H1 (cell line): ENCODE results near the gene MFSD2B. TPM values are rescaled to one million over a fixed set of nuclear protein-coding genes. Genes with fewer than 3 reads are reported as not detected.

Source experiments
- CTCF ChIA-PET: fragments of 300-600 bp; sonication (Branson Sonifier 250); formaldehyde crosslinking; loops from one replicate; lab custom pipeline; 2021; ENCODE audit not compliant: partially characterized antibody; lab: Charles Lee
- POLR2A ChIA-PET: fragments of 300-600 bp; sonication (Branson Sonifier 250); formaldehyde crosslinking; loops from one replicate; lab custom pipeline; 2021; ENCODE audit warnings: inconsistent platforms; ENCODE audit not compliant: partially characterized antibody; lab: Charles Lee
- DNase-seq, 2 experiments: peaks; one replicate each; pipeline versions ENCODE4 v3.0.0 to v3.0.0-alpha.2; 2010 to 2022; ENCODE audit warnings: low spot score in 2 of 2, low read depth in 1 of 2, mixed read lengths in 1 of 2
- FAIRE-seq: peaks from 2 replicates; lab custom pipeline; 2011; peaks lifted over from hg19 to GRCh38; lab: Jason Lieb, UNC
- H2AFZ ChIP-seq: 2 replicates; pipeline ENCODE4 v1.8.1; 2012; ENCODE audit warnings: low read length, inconsistent platforms
- H2AK5ac ChIP-seq: 2 replicates; pipeline ENCODE4 v1.6.1; 2013; ENCODE audit warnings: low read depth, low read length
- H2BK120ac ChIP-seq: replicated peaks from 2 replicates; pipeline ENCODE3; 2013; ENCODE audit warnings: low read depth, low read length, inconsistent platforms
- H2BK12ac ChIP-seq: 2 replicates; pipeline ENCODE4 v1.6.1; 2013; ENCODE audit warnings: low read depth, low read length
- H2BK15ac ChIP-seq: 2 replicates; pipeline ENCODE4 v1.6.1; 2013; ENCODE audit warnings: low read length
- H2BK20ac ChIP-seq: 2 replicates; pipeline ENCODE4 v1.6.1; 2013; ENCODE audit warnings: low read length
- H2BK5ac ChIP-seq: 2 replicates; pipeline ENCODE4 v1.6.1; 2013; ENCODE audit warnings: low read depth, low read length
- H3K14ac ChIP-seq: 2 replicates; pipeline ENCODE4 v1.6.1; 2013; ENCODE audit warnings: inconsistent platforms; ENCODE audit not compliant: insufficient read length
- H3K18ac ChIP-seq: 2 replicates; pipeline ENCODE4 v1.6.1; 2013; ENCODE audit warnings: low read length; ENCODE audit errors: extremely low read depth
- H3K23ac ChIP-seq: 2 replicates; pipeline ENCODE4 v1.6.1; 2013; ENCODE audit warnings: inconsistent platforms; ENCODE audit not compliant: insufficient read length
- H3K23me2 ChIP-seq: 2 replicates; pipeline ENCODE4 v1.6.1; 2013; ENCODE audit warnings: low read depth, low read length
- H3K27ac ChIP-seq: 2 replicates; pipeline ENCODE4 v1.6.1; 2011; ENCODE audit warnings: low read depth, low read length, inconsistent platforms
- H3K27me3 ChIP-seq, 4 experiments: replicated peaks in 1 of 4; 1 replicate in 1 of 4; 2 replicates in 3 of 4; pipeline versions ENCODE4 v1.6.1 to v1.8.1; 2011 to 2013; ENCODE audit warnings: low read length in 3 of 4, mild to moderate bottlenecking in 3 of 4, inconsistent platforms in 2 of 4, mixed read lengths in 2 of 4, moderate library complexity in 1 of 4; ENCODE audit not compliant: control insufficient read depth in 3 of 4, insufficient read depth in 3 of 4; ENCODE audit errors: extremely low read depth in 1 of 4
- H3K36me3 ChIP-seq, 4 experiments: 2 replicates each; pipeline versions ENCODE4 v1.6.1 to v1.8.1; 2011 to 2013; ENCODE audit warnings: mild to moderate bottlenecking in 4 of 4, low read length in 3 of 4, moderate library complexity in 2 of 4, control low read depth in 1 of 4, inconsistent platforms in 1 of 4; ENCODE audit not compliant: insufficient read depth in 4 of 4, control insufficient read depth in 2 of 4
- H3K4ac ChIP-seq: replicated peaks from 2 replicates; pipeline ENCODE3; 2013; ENCODE audit warnings: low read length, low read depth, mixed read lengths, inconsistent platforms; ENCODE audit not compliant: insufficient read length
- H3K4me1 ChIP-seq, 4 experiments: replicated peaks in 1 of 4; 1 replicate in 1 of 4; 2 replicates in 3 of 4; pipeline versions ENCODE4 v1.6.1 to v1.8.1; 2011 to 2013; ENCODE audit warnings: low read length in 3 of 4, inconsistent platforms in 2 of 4, mixed read lengths in 1 of 4; ENCODE audit not compliant: insufficient read depth in 4 of 4, control insufficient read depth in 3 of 4
- H3K4me2 ChIP-seq, 2 experiments: 2 replicates each; pipeline versions ENCODE4 v1.6.1 to v1.8.1; 2011 to 2013; ENCODE audit warnings: low read depth in 2 of 2, low read length in 2 of 2, control low read depth in 1 of 2, inconsistent platforms in 1 of 2, mild to moderate bottlenecking in 1 of 2; ENCODE audit not compliant: insufficient read depth in 1 of 2
- H3K4me3 ChIP-seq, 4 experiments: fragments of 200-600, 300-600 bp in 1 of 4; sonication (generic), shearing (Covaris generic), sonication (Bioruptor Twin) in 1 of 4; 2 replicates each; pipeline versions ENCODE4 v1.5.1 to v1.8.1; 2011 to 2016; ENCODE audit warnings: low read length in 4 of 4, low read depth in 3 of 4, control low read depth in 2 of 4, inconsistent platforms in 2 of 4, mild to moderate bottlenecking in 2 of 4, mixed read lengths in 1 of 4, moderate library complexity in 1 of 4; ENCODE audit not compliant: insufficient read depth in 2 of 4; ENCODE audit errors: extremely low read depth in 1 of 4
- H3K56ac ChIP-seq: replicated peaks from 2 replicates; pipeline ENCODE3; 2013; ENCODE audit warnings: low read depth, mild to moderate bottlenecking, mixed read lengths, low read length, inconsistent platforms; ENCODE audit not compliant: insufficient read length
- H3K79me1 ChIP-seq: 2 replicates; pipeline ENCODE4 v1.6.1; 2013; ENCODE audit warnings: low read depth, low read length, control low read depth
- H3K79me2 ChIP-seq, 2 experiments: 2 replicates each; pipeline versions ENCODE4 v1.6.1 to v1.8.1; 2012 to 2013; ENCODE audit warnings: low read length in 2 of 2, mild to moderate bottlenecking in 2 of 2, inconsistent platforms in 1 of 2; ENCODE audit not compliant: insufficient read depth in 2 of 2, control insufficient read depth in 1 of 2
- H3K9ac ChIP-seq, 4 experiments: replicated peaks in 1 of 4; 1 replicate in 1 of 4; 2 replicates in 3 of 4; pipeline versions ENCODE4 v1.6.1 to v1.8.1; 2011 to 2013; ENCODE audit warnings: low read depth in 3 of 4, low read length in 3 of 4, control low read depth in 2 of 4, mild to moderate bottlenecking in 2 of 4, moderate library complexity in 2 of 4, inconsistent platforms in 1 of 4; ENCODE audit errors: extremely low read depth in 1 of 4
- H3K9me3 ChIP-seq, 2 experiments: 2 replicates each; pipeline versions ENCODE4 v1.6.1 to v1.8.1; 2012 to 2013; ENCODE audit warnings: mild to moderate bottlenecking in 2 of 2, moderate library complexity in 2 of 2, control low read depth in 1 of 2, inconsistent platforms in 1 of 2, low read depth in 1 of 2, low read length in 1 of 2, mixed read lengths in 1 of 2; ENCODE audit not compliant: insufficient read depth in 2 of 2
- H4K20me1 ChIP-seq, 2 experiments: replicated peaks in 1 of 2; 2 replicates each; pipeline versions ENCODE3 to v1.8.1; 2011 to 2013; ENCODE audit warnings: inconsistent platforms in 2 of 2, low read length in 2 of 2, mild to moderate bottlenecking in 1 of 2; ENCODE audit not compliant: insufficient read depth in 2 of 2, control insufficient read depth in 1 of 2
- H4K5ac ChIP-seq: 2 replicates; pipeline ENCODE4 v1.6.1; 2013; ENCODE audit warnings: low read length, low read depth, mixed read lengths, inconsistent platforms; ENCODE audit not compliant: insufficient read length
- H4K8ac ChIP-seq: 2 replicates; pipeline ENCODE4 v1.8.0; 2013; ENCODE audit warnings: mild to moderate bottlenecking, moderate library complexity, low read length, inconsistent platforms; ENCODE audit not compliant: insufficient read depth; ENCODE audit errors: extremely low read depth
- H4K91ac ChIP-seq: replicated peaks from 2 replicates; pipeline ENCODE3; 2013; ENCODE audit warnings: low read length, mixed read lengths, inconsistent platforms; ENCODE audit not compliant: insufficient read length
- CHD1 ChIP-seq: IDR thresholded peaks from 2 replicates; pipeline ENCODE4 v1.6.1; 2012; ENCODE audit warnings: low read depth, low read length, improper control_type of control experiment
- WGBS, 2 experiments: shearing (Covaris generic) in 1 of 2; methylation state at CpG; one replicate each; pipeline versions ENCODE4 v1.1.6 to v1.1.7; 2013 to 2015; ENCODE audit warnings: low lambda C conversion rate in 2 of 2, mixed read lengths in 2 of 2, inconsistent platforms in 1 of 2, low coverage in 1 of 2, missing lambda C conversion rate in 1 of 2; ENCODE audit not compliant: insufficient replicate concordance in 2 of 2, insufficient coverage in 1 of 2, insufficient read length in 1 of 2; ENCODE audit errors: extremely low coverage in 1 of 2, missing lambda C conversion rate in 1 of 2; 5-methylcytosine and 5-hydroxymethylcytosine counted together
- polyA plus RNA-seq, 7 experiments: library from polyadenylated mRNA; depleted of rRNA in 3 of 7; stranded (reverse) in 5 of 7; unstranded in 2 of 7; fragments of >200 nt in 5 of 7; fragments of 200-250 nt in 2 of 7; gene quantifications; 1 replicate in 5 of 7; 2 replicates in 1 of 7; 4 replicates in 1 of 7; pipeline versions ENCODE4 v1.2.1 to v1.2.3, GENCODE V29; 2011 to 2013; ENCODE audit warnings: missing spikeins in 2 of 7, mixed read lengths in 2 of 7
- total RNA-seq: library from RNA; stranded (reverse); fragmentation: NEBNext Ultra II Directional; extraction: Animal tissue kit (Norgen Biotek cat#: 25700); gene quantifications from 2 replicates; pipeline ENCODE4 v1.2.1, GENCODE V29; 2021
- TF ChIP-seq, protein P1 (sequence below): IDR thresholded peaks from 2 replicates; pipeline ENCODE4 v1.6.1; 2012; ENCODE audit warnings: inconsistent platforms

MFSD2B gene
- total and polyA plus RNA-seq, 2 of the 8 experiments (the other 6 are each of a cell fraction or from before 2014, with no cell fraction given) = 0.33 to 0.48 TPM

DNA sequence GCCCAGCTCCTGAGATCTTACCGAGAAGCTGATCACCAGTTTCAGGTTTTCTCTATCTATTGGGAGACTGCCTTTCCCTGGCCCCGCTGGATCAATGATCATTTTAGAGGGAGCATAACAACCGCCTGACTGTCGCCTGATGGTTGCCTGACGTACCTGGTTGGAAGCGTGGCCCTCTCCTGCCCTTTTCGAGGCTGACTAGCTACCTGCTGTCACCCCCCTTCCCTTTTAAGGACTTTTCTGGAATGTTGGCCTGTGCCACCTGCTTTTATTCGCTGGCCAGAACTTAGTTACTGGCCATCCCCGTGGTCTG, 562 bp upstream of the MFSD2B start:
- H3K27me3 ChIP-seq = peaks cover 0 to 13% (median 6%) of the 10 kb centered on the region in 4 experiments; a peak in 3 of 7 replicates
- H3K4me2 ChIP-seq = peak overlapping the region; percentile 62 to 90
- H2AK5ac ChIP-seq = no peak overlapping the region
- peaks cover 0 to 15% (median 11%) of the 10 kb centered on the region in 4 experiments; a peak in 6 of 7 replicates for H3K4me1 ChIP-seq
- FAIRE-seq = no peak
- no peaks in the 10 kb centered on the region for H3K9me3 ChIP-seq
- H2BK15ac ChIP-seq = 0 out of 2 replicates have a peak overlapping the region, but pooled peaks have one; percentile 36
- H3K79me2 ChIP-seq = no peaks in the 10 kb centered on the region
- ChIA-PET CTCF (interaction anchor here (0.8 to 1.9 kb wide), 7 partner anchors 11 to 83 kb away, joined by 3 to 8 read pairs (median 4); partner anchors contain the start of gene ATAD2B), POLR2A (interaction anchor here (0.6 to 3.6 kb wide), 11 partner anchors 10 to 308 kb away, joined by 3 to 20 read pairs (median 5); partner anchors contain the start of genes ATAD2B and SF3B6)
- H3K23me2 ChIP-seq = peaks cover 4% of the 10 kb centered on the region; the same call in 1 of the 2 replicates
- peak overlapping the region; percentile 30 to 64 (median 44); a peak in 6 of 8 replicates for H3K4me3 ChIP-seq
- H3K9ac ChIP-seq = no peak overlapping the region
- H2BK120ac ChIP-seq = no peak overlapping the region
- no peak overlapping the region for H2BK12ac ChIP-seq
- H3K18ac ChIP-seq = 0 out of 2 replicates have a peak overlapping the region, but pooled peaks have one; percentile 32
- H3K27ac ChIP-seq = no peak overlapping the region
- no peak overlapping the region for H3K14ac ChIP-seq
- H4K8ac ChIP-seq = no peak overlapping the region
- H3K23ac ChIP-seq = no peak overlapping the region
- WGBS, 2 experiments = 75% methylated on average over 9 of the region's 9 CpGs; no CpG with 5 or more reads in 1 of the 2 experiments
- no peaks in the 10 kb centered on the region for H3K36me3 ChIP-seq
- no peak overlapping the region for H4K5ac ChIP-seq
- H3K56ac ChIP-seq = no peak overlapping the region
- H3K4ac ChIP-seq = no peak overlapping the region
- H4K91ac ChIP-seq = no peak overlapping the region
- H2AFZ ChIP-seq = peak overlapping the region; percentile 52; the same call in 1 of the 2 replicates
- no peak overlapping the region for H2BK5ac ChIP-seq
- H3K79me1 ChIP-seq = no peaks in the 10 kb centered on the region
- H2BK20ac ChIP-seq = no peak overlapping the region
- H4K20me1 ChIP-seq = no peaks in the 10 kb centered on the region
- no peak for DNase-seq
- TF ChIP-seq, protein P1, sequence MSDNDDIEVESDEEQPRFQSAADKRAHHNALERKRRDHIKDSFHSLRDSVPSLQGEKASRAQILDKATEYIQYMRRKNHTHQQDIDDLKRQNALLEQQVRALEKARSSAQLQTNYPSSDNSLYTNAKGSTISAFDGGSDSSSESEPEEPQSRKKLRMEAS = peak; percentile 38; the same call in 1 of the 2 replicates
- no peak for TF ChIP-seq CHD1
